Activated naive CD4-positive, alpha-beta T cell (primary cell): ENCODE data around the gene C17orf114.

Experiments
- DNase-seq, 4 experiments: peaks; one replicate each; lab custom pipeline; 2025; lab: John Stamatoyannopoulos, UW

C17orf114 gene

GRCh38 chr17:4788159-4788806, 13.8 kb downstream of the C17orf114 start:
- no peak for DNase-seq

GRCh38 chr17:4786516-4786915, 15.6 kb downstream of the C17orf114 start:
- no peak for DNase-seq

GRCh38 chr17:4786106-4786511, 16.0 kb downstream of the C17orf114 start, which contains the start of gene VMO1:
TSS of gene VMO1 (minus strand) at chr17:4786364. CDS start at chr17:4786352, 12 bp downstream.
- no peak for DNase-seq

- no peak for DNase-seq
Observed at GRCh38 chr17:4785311-4786105, 16.6 kb downstream of the C17orf114 start.

- DNase-seq: no peak
Observed at GRCh38 chr17:4782652-4783051, 19.5 kb downstream of the C17orf114 start.

GRCh38 chr17:4780325-4780955, 21.7 kb downstream of the C17orf114 start:
- DNase-seq: no peak

GRCh38 chr17:4777969-4778760, 24.0 kb downstream of the C17orf114 start:
- DNase-seq: no peak

GRCh38 chr17:4772235-4772613, 29.9 kb downstream of the C17orf114 start:
- no peak for DNase-seq

- DNase-seq: no peak
Observed at GRCh38 chr17:4771519-4772234, 30.5 kb downstream of the C17orf114 start, which contains the start of gene TM4SF5. TSS of gene TM4SF5 (plus strand) at chr17:4771886. CDS start at chr17:4771923, 37 bp downstream.

- DNase-seq: no peak
Observed at GRCh38 chr17:4769628-4770027, 32.5 kb downstream of the C17orf114 start.

GRCh38 chr17:4768298-4768697, 33.8 kb downstream of the C17orf114 start:
- DNase-seq: no peak

GRCh38 chr17:4766723-4767122, 35.4 kb downstream of the C17orf114 start:
- DNase-seq: no peak

- DNase-seq: no peak
Observed at GRCh38 chr17:4766201-4766600, 35.9 kb downstream of the C17orf114 start.

- DNase-seq: no peak
Observed at GRCh38 chr17:4764595-4764994, 37.5 kb downstream of the C17orf114 start.

GRCh38 chr17:4759776-4760236, 42.3 kb downstream of the C17orf114 start:
- no peak for DNase-seq

GRCh38 chr17:4753392-4753791, 48.7 kb downstream of the C17orf114 start:
- no peak for DNase-seq

GRCh38 chr17:4751932-4752331, 50.2 kb downstream of the C17orf114 start:
- no peak for DNase-seq
